H9 (cell line): Measurements from ENCODE around the gene PPP5C. TPM values are rescaled to one million over a fixed set of nuclear protein-coding genes. Genes with fewer than 3 reads are reported as not detected.

Experiments used
- DNase-seq: peaks from one replicate; pipeline ENCODE4 v3.0.0-alpha.2; 2017
- H2AFZ ChIP-seq: one replicate; pipeline ENCODE4 v1.6.1; 2013; ENCODE audit warnings: mild to moderate bottlenecking, low read length, control low read depth, moderate library complexity
- H2AK5ac ChIP-seq: 2 replicates; pipeline ENCODE4 v1.6.1; 2013; ENCODE audit warnings: low read length, control low read depth, mixed read lengths; ENCODE audit not compliant: insufficient read length
- H2BK120ac ChIP-seq: one replicate; pipeline ENCODE4 v1.6.1; 2013; ENCODE audit warnings: low read depth, mild to moderate bottlenecking, low read length, control low read depth, inconsistent platforms; ENCODE audit not compliant: poor library complexity, severe bottlenecking
- H2BK12ac ChIP-seq: 2 replicates; pipeline ENCODE4 v1.6.1; 2013; ENCODE audit warnings: low read length, control low read depth, mixed read lengths, low read depth; ENCODE audit not compliant: insufficient read length
- H2BK15ac ChIP-seq: 2 replicates; pipeline ENCODE4 v1.6.1; 2013; ENCODE audit warnings: low read depth, low read length, control low read depth
- H2BK20ac ChIP-seq: one replicate; pipeline ENCODE4 v1.6.1; 2013; ENCODE audit warnings: low read depth, mild to moderate bottlenecking, low read length, control low read depth, inconsistent platforms; ENCODE audit not compliant: poor library complexity, severe bottlenecking
- H2BK5ac ChIP-seq: 2 replicates; pipeline ENCODE4 v1.6.1; 2013; ENCODE audit warnings: low read length, control low read depth, mixed read lengths; ENCODE audit not compliant: insufficient read length
- H3K14ac ChIP-seq: 2 replicates; pipeline ENCODE4 v1.6.1; 2013; ENCODE audit warnings: low read length, control low read depth; ENCODE audit not compliant: insufficient read depth
- H3K18ac ChIP-seq: 2 replicates; pipeline ENCODE4 v1.6.1; 2013; ENCODE audit warnings: low read depth, mild to moderate bottlenecking, mixed read lengths, low read length, control low read depth; ENCODE audit not compliant: insufficient read length
- H3K23ac ChIP-seq: 2 replicates; pipeline ENCODE4 v1.6.1; 2013; ENCODE audit warnings: low read length, control low read depth, mixed read lengths, low read depth; ENCODE audit not compliant: insufficient read length
- H3K23me2 ChIP-seq: 2 replicates; pipeline ENCODE4 v1.6.1; 2013; ENCODE audit warnings: low read depth, mild to moderate bottlenecking, mixed read lengths, low read length, control low read depth; ENCODE audit not compliant: insufficient read length, poor library complexity, severe bottlenecking
- H3K27ac ChIP-seq: 2 replicates; pipeline ENCODE4 v1.5.1; 2013; ENCODE audit warnings: low read length, control low read depth, mixed read lengths, low read depth; ENCODE audit not compliant: insufficient read length
- H3K27me3 ChIP-seq: 2 replicates; pipeline ENCODE4 v1.6.1; 2013; ENCODE audit warnings: low read length, control low read depth, inconsistent platforms; ENCODE audit not compliant: insufficient read depth
- H3K4ac ChIP-seq: 2 replicates; pipeline ENCODE4 v1.6.1; 2013; ENCODE audit warnings: low read depth, mild to moderate bottlenecking, control low read depth, inconsistent platforms, low read length, moderate library complexity
- H3K4me1 ChIP-seq: 2 replicates; pipeline ENCODE4 v1.6.1; 2013; ENCODE audit warnings: low read length, control low read depth, inconsistent platforms; ENCODE audit not compliant: insufficient read depth
- H3K4me2 ChIP-seq: 2 replicates; pipeline ENCODE4 v1.6.1; 2013; ENCODE audit warnings: low read length, control low read depth, mixed read lengths; ENCODE audit not compliant: insufficient read length, insufficient read depth
- H3K56ac ChIP-seq: 2 replicates; pipeline ENCODE4 v1.6.1; 2013; ENCODE audit warnings: low read depth, mild to moderate bottlenecking, mixed read lengths, low read length, control low read depth; ENCODE audit not compliant: insufficient read length
- H3K79me1 ChIP-seq: 2 replicates; pipeline ENCODE4 v1.6.1; 2013; ENCODE audit warnings: low read depth, mild to moderate bottlenecking, moderate library complexity, low read length, control low read depth, inconsistent platforms; ENCODE audit not compliant: insufficient read depth, poor library complexity, severe bottlenecking
- H3K79me2 ChIP-seq: 2 replicates; pipeline ENCODE4 v1.6.1; 2013; ENCODE audit warnings: low read length, control low read depth, inconsistent platforms; ENCODE audit not compliant: insufficient read depth
- H3K9ac ChIP-seq: 2 replicates; pipeline ENCODE4 v1.6.1; 2013; ENCODE audit warnings: low read length, control low read depth, mixed read lengths; ENCODE audit not compliant: insufficient read length; ENCODE audit errors: extremely low read depth
- H3K9me3 ChIP-seq: one replicate; pipeline ENCODE4 v1.6.1; 2013; ENCODE audit warnings: low read depth, low read length, inconsistent platforms; ENCODE audit not compliant: control insufficient read depth
- H3T11ph ChIP-seq: one replicate; pipeline ENCODE4 v1.6.1; 2013; ENCODE audit warnings: mild to moderate bottlenecking, low read length, control low read depth, inconsistent platforms
- H4K20me1 ChIP-seq: one replicate; pipeline ENCODE4 v1.6.1; 2013; ENCODE audit not compliant: control insufficient read depth, insufficient read length, insufficient read depth
- H4K5ac ChIP-seq: 2 replicates; pipeline ENCODE4 v1.6.1; 2013; ENCODE audit warnings: low read depth, mild to moderate bottlenecking, mixed read lengths, low read length, control low read depth; ENCODE audit not compliant: insufficient read length
- H4K8ac ChIP-seq: replicated peaks from 2 replicates; pipeline ENCODE4 v1.6.1; 2013; ENCODE audit warnings: low read length, control low read depth, mixed read lengths, low read depth; ENCODE audit not compliant: insufficient read length
- H4K91ac ChIP-seq: 2 replicates; pipeline ENCODE4 v1.6.1; 2013; ENCODE audit warnings: low read depth, mild to moderate bottlenecking, moderate library complexity, mixed read lengths, low read length, control low read depth; ENCODE audit not compliant: insufficient read length
- H3K27ac Mint-ChIP-seq, 3 experiments: 2 replicates in 2 of 3; 3 replicates in 1 of 3; pipeline ENCODE4 v1.8.0; 2020 to 2021; ENCODE audit warnings: mixed read lengths in 3 of 3, mild to moderate bottlenecking in 1 of 3, moderate library complexity in 1 of 3
- H3K27me3 Mint-ChIP-seq: 2 replicates; pipeline ENCODE4 v1.8.0; 2021; ENCODE audit warnings: low read depth, mild to moderate bottlenecking, moderate library complexity, mixed read lengths
- H3K36me3 Mint-ChIP-seq, 3 experiments: 2 replicates in 2 of 3; 3 replicates in 1 of 3; pipeline ENCODE4 v1.8.0; 2020 to 2021; ENCODE audit warnings: low read depth in 3 of 3, mixed read lengths in 3 of 3; ENCODE audit not compliant: insufficient read depth in 1 of 3
- H3K4me1 Mint-ChIP-seq, 2 experiments: 2 replicates each; pipeline ENCODE4 v1.8.0; 2020; ENCODE audit warnings: mixed read lengths in 2 of 2
- H3K4me3 Mint-ChIP-seq, 2 experiments: 2 replicates in 1 of 2; 3 replicates in 1 of 2; pipeline ENCODE4 v1.8.0; 2020 to 2021; ENCODE audit warnings: mild to moderate bottlenecking in 2 of 2, mixed read lengths in 2 of 2, moderate library complexity in 1 of 2
- H3K9me3 Mint-ChIP-seq, 2 experiments: 2 replicates in 1 of 2; 3 replicates in 1 of 2; pipeline ENCODE4 v1.8.0; 2020; ENCODE audit warnings: mild to moderate bottlenecking in 2 of 2, mixed read lengths in 2 of 2, moderate library complexity in 1 of 2
- CTCF ChIP-seq: fragments of 200-600 bp; sonication (generic); conservative IDR thresholded peaks from 3 replicates; pipeline ENCODE4 v1.8.0; 2021; ENCODE audit warnings: antibody characterized with exemption, mild to moderate bottlenecking
- WGBS: extraction: QIAGEN DNeasy Blood & Tissue Kit; methylation state at CpG from one replicate; pipeline ENCODE4 v1.1.7; 2013; ENCODE audit warnings: missing lambda C conversion rate, low lambda C conversion rate, mixed read lengths; ENCODE audit not compliant: insufficient read length; ENCODE audit errors: extremely low coverage; 5-methylcytosine and 5-hydroxymethylcytosine counted together
- total RNA-seq: library from RNA; stranded (reverse); gene quantifications from 2 replicates; pipeline ENCODE4 v1.2.1, GENCODE V29; 2021

PPP5C gene
- total RNA-seq, 1 experiment from 2014 or later: 108 TPM

GRCh38 chr19:46406976-46407375 is 60.1 kb downstream of the PPP5C start:
- no peak for DNase-seq
- Histone ChIP-seq H2BK15ac (no peak overlapping the region), H3K9ac (no peak overlapping the region), H3K56ac (no peak overlapping the region), H2BK20ac (no peak overlapping the region), H3K9me3 (no peaks in the 10 kb centered on the region), H3K4me2 (no peak overlapping the region), H3T11ph (no peak overlapping the region), H4K5ac (no peak overlapping the region), H3K18ac (no peak overlapping the region), H2AFZ (no peak overlapping the region), H4K20me1 (peaks cover 2% of the 10 kb centered on the region), H4K8ac (no peak overlapping the region), H3K79me1 (peaks cover 7% of the 10 kb centered on the region), H2BK12ac (no peak overlapping the region), H3K4ac (no peak overlapping the region), H3K4me1 (peaks cover 4% of the 10 kb centered on the region; the same call in 1 of the 2 replicates), H2AK5ac (no peak overlapping the region), H2BK120ac (no peak overlapping the region), H3K23ac (no peak overlapping the region), H3K27me3 (no peaks in the 10 kb centered on the region; the same call in 1 of the 2 replicates), H4K91ac (no peak overlapping the region), H2BK5ac (no peak overlapping the region), H3K79me2 (peaks cover 4% of the 10 kb centered on the region; the same call in 1 of the 2 replicates), H3K14ac (no peak overlapping the region), H3K27ac (no peak overlapping the region), H3K23me2 (peaks cover 25% of the 10 kb centered on the region)
- peaks cover 37 to 48% of the 10 kb centered on the region in 2 experiments for H3K4me1 Mint-ChIP-seq
- WGBS: no CpG with 5 or more reads among the region's 6 CpGs
- no peak for TF ChIP-seq CTCF
- peak overlapping the region in 1 of 3 experiments; percentile 59; a peak in 1 of 7 replicates for H3K27ac Mint-ChIP-seq
- H3K4me3 Mint-ChIP-seq: peak overlapping the region in 1 of 2 experiments; percentile 63; a peak in 2 of 5 replicates
- H3K9me3 Mint-ChIP-seq: peaks cover 0 to 4% of the 10 kb centered on the region in 2 experiments; a peak in 1 of 5 replicates
- H3K36me3 Mint-ChIP-seq: peaks cover 11 to 17% (median 12%) of the 10 kb centered on the region in 3 experiments; a peak in 6 of 7 replicates
- H3K27me3 Mint-ChIP-seq: peaks cover 56% of the 10 kb centered on the region
